Skeletal muscle tissue (tissue), 4 donors: ENCODE data around the gene UBE2G2. TPM values are rescaled to one million over a fixed set of nuclear protein-coding genes. Genes with fewer than 3 reads are reported as not detected.
A peak's percentile ranks its signal among the peaks of the same experiment; 100 is the strongest.

Source experiments
- H3K27ac ChIP-seq: one replicate; pipeline ENCODE4 v1.7.0; 2013; ENCODE audit warnings: mild to moderate bottlenecking, low read depth, low read length, inconsistent platforms
- H3K27me3 ChIP-seq, 3 donors: one replicate each; pipeline ENCODE4 v1.7.0; 2013; ENCODE audit warnings: low read length in 3 of 3; ENCODE audit not compliant: control insufficient read depth in 3 of 3, insufficient read depth in 3 of 3
- H3K36me3 ChIP-seq, 3 donors: one replicate each; pipeline ENCODE4 v1.7.0; 2013; ENCODE audit warnings: low read length in 3 of 3; ENCODE audit not compliant: control insufficient read depth in 3 of 3, insufficient read depth in 3 of 3
- H3K4me1 ChIP-seq, 3 donors: one replicate each; pipeline ENCODE4 v1.7.0; 2013; ENCODE audit warnings: low read length in 3 of 3, mild to moderate bottlenecking in 3 of 3; ENCODE audit not compliant: control insufficient read depth in 3 of 3, insufficient read depth in 3 of 3
- H3K4me3 ChIP-seq, 3 donors: one replicate each; pipeline ENCODE4 v1.7.0; 2013; ENCODE audit warnings: low read length in 3 of 3
- H3K9ac ChIP-seq, 3 donors: one replicate each; pipeline ENCODE4 v1.7.0; 2013; ENCODE audit warnings: low read length in 3 of 3, mild to moderate bottlenecking in 3 of 3, moderate library complexity in 2 of 3, low read depth in 1 of 3
- H3K9me3 ChIP-seq, 3 donors: one replicate each; pipeline ENCODE4 v1.7.0; 2013; ENCODE audit warnings: low read length in 3 of 3; ENCODE audit not compliant: control insufficient read depth in 3 of 3
- total RNA-seq: library from RNA; depleted of rRNA; stranded (reverse); fragments of >200 nt; gene quantifications from one replicate; pipeline ENCODE4 v1.2.3, GENCODE V29; 2014
- donor health status: Osteomylitis.

The UBE2G2 gene
- total RNA-seq, 1 donor from 2014 or later = 60.5 TPM

DNA sequence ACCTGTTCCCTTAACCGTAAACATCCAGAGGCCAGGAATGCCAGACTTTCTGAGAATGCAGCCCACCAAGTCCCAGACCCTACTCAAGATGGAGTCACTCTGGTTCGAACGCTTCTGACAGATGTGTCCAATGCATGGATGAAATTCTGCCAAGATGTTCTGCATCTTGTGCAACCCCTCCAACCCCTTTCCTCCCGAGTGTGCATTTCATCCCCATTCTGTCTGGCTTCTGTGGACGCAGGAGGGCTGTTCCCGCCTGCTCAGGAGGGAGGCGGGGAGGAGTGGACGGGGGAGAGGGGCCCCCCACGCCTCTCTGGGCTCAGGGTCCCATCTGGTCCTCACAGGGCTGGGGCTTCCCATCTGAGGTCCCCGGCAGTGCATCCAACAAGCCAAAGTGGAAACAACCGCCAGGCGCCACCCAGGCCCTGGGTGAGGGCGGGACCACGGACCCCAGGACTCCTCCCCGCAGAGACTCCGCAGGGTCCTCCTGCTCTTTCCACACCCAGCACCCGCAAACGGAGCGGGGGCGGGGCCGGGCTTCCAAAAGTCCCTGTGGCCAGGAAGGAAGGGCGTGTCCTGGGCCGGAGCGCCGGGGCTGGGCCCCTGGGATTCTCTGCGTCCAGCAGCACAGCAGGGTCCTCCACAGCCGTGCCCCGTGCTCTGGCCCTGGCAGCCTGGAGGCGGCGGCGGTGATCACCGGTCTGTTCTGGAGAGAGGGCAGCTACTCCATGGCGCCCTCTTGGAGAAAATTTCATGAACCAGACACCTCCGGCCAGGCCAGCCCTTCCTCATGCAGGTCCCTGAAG lies 44.0 kb upstream of the UBE2G2 start:
- peak overlapping the region; percentile 18 for H3K27ac ChIP-seq

GRCh38 chr21:44844256-44844655 lies 42.6 kb upstream of the UBE2G2 start:
- Histone ChIP-seq H3K4me1 (peaks cover 19 to 29% (median 25%) of the 10 kb centered on the region in 3 donors), H3K36me3 (peaks cover 6 to 7% (median 7%) of the 10 kb centered on the region in 3 donors), H3K27me3 (peaks cover 10 to 26% (median 16%) of the 10 kb centered on the region in 3 donors), H3K9me3 (no peaks in the 10 kb centered on the region), H3K9ac (no peak overlapping the region), H3K4me3 (no peak overlapping the region), H3K27ac (no peak overlapping the region)

More for the DNA sequence above, 44.0 kb upstream of the UBE2G2 start:
- peaks cover 19 to 33% (median 25%) of the 10 kb centered on the region in 3 donors for H3K4me1 ChIP-seq
- H3K36me3 ChIP-seq = peaks cover 20 to 21% (median 20%) of the 10 kb centered on the region in 3 donors
- no peaks in the 10 kb centered on the region for H3K9me3 ChIP-seq
- peak overlapping the region; percentile 32 to 38 (median 35) for H3K4me3 ChIP-seq
- peaks cover 10 to 26% (median 16%) of the 10 kb centered on the region in 3 donors for H3K27me3 ChIP-seq
- H3K9ac ChIP-seq = peak overlapping the region; percentile 20 to 60 (median 32)

DNA sequence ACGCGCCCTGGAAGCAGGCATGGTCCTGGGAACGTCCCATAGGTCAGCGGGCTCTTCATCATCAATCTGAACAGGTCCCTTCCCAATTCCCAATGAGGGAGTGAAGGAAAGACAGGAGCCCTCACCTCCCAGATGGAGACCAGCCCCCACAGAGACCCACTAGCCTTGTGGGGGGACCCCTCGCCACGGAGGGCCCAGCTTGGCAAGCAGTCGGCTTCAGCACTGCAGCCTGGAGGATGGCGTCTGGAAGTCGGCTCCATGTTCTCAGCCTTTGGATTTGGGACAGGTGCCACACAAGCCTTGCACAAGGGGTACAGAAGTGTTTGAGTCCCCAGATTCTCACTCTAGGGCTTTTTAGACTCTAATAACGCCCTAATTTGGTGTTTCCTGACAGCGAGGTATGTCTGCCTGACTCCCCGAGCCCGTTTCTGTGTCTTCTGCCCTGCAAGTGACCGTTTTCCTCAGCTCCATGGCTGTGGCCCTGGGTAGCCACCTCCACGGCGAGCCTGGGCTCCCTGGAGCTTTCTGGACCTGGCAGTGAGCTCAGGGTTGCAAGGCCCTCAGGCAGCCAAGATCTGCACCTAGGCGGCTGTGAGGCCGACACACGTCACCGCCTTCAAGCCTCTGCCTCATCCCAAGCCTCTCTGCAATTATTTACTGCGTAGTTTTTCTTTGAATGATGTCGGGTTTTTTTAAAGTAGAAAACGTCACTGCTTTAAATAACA lies 41.3 kb upstream of the UBE2G2 start:
- no peaks in the 10 kb centered on the region for H3K9me3 ChIP-seq
- H3K36me3 ChIP-seq = no peaks in the 10 kb centered on the region
- no peak overlapping the region for H3K4me3 ChIP-seq
- no peak overlapping the region for H3K9ac ChIP-seq
- H3K27ac ChIP-seq = no peak overlapping the region
- peaks cover 19 to 26% (median 25%) of the 10 kb centered on the region in 3 donors for H3K4me1 ChIP-seq
- peaks cover 10 to 26% (median 16%) of the 10 kb centered on the region in 3 donors for H3K27me3 ChIP-seq

DNA sequence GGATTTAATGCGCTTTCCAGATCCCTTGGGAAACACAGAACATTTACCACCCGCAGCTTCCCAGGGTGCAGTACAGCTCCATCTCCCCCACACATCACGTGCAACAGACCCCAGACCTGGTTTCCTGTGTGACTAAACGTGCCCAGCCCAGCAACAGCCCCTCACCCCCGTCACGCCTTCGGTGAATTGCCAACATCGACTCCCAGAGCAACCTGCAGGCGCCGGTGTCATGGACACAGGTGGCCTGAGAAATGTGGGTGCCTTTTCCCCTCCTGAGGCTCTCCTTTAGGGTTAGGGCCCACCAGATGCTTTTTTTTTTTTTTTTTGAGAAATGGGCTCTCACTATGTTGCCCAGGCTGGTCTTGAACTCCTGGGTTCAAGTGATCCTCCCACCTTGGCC lies 40.5 kb upstream of the UBE2G2 start:
- Histone ChIP-seq H3K9ac (no peak overlapping the region), H3K27me3 (peaks cover 10 to 26% (median 16%) of the 10 kb centered on the region in 3 donors), H3K27ac (no peak overlapping the region), H3K4me1 (peaks cover 18 to 20% (median 19%) of the 10 kb centered on the region in 3 donors), H3K36me3 (no peaks in the 10 kb centered on the region), H3K4me3 (no peak overlapping the region), H3K9me3 (no peaks in the 10 kb centered on the region)

DNA sequence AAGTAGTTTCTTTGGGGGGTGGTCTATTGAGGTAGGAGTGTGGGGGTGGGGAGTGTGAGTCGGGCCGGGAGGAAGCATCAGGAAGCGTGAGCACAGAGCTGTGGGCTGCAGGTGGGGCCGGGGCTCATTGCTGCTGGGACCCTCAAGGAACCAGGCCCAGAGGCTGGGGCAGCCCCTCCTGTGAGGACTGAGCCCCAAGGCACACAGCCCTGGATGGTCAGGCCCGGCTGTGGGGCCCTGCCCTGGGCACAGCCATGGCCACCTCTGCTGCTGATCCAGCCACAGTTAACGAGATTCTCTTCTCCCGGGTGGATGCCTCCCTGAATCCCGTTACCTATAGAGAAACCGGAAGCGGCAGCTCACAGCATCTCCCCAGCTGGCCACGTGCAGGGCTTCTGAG lies 39.2 kb upstream of the UBE2G2 start:
- Histone ChIP-seq H3K36me3 (no peaks in the 10 kb centered on the region), H3K4me3 (no peak overlapping the region), H3K9ac (no peak overlapping the region), H3K27ac (no peak overlapping the region), H3K4me1 (peaks cover 10 to 14% (median 13%) of the 10 kb centered on the region in 3 donors), H3K9me3 (no peaks in the 10 kb centered on the region), H3K27me3 (peaks cover 12 to 26% (median 15%) of the 10 kb centered on the region in 3 donors)

DNA sequence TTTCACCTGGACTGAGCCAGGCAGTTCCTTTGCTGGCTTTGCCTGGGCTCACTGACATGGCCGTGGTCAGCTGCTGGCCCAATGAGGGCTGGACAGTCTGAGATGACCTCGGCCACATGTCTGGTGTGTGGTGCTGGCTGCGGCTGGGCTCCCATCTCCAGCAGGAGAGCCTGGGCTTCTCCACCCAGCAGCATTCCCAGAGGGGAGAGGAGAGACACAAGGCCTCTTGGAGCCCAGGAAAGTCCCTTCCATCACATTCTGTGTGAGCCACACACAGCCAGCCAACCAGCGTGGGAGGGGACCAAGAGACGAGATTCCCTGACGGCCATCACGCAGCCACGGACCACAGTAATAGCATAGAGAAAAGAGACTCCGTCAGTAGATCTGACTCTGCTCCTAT lies 37.3 kb upstream of the UBE2G2 start:
- Histone ChIP-seq H3K9ac (no peak overlapping the region), H3K4me3 (no peak overlapping the region), H3K27ac (no peak overlapping the region), H3K27me3 (peaks cover 13 to 22% (median 13%) of the 10 kb centered on the region in 3 donors), H3K4me1 (peaks cover 4 to 14% (median 7%) of the 10 kb centered on the region in 3 donors), H3K36me3 (no peaks in the 10 kb centered on the region), H3K9me3 (no peaks in the 10 kb centered on the region)

- no peaks in the 10 kb centered on the region for H3K36me3 ChIP-seq
- H3K27me3 ChIP-seq = peaks cover 13 to 22% (median 13%) of the 10 kb centered on the region in 3 donors
- H3K4me3 ChIP-seq = no peak overlapping the region
- H3K9ac ChIP-seq = no peak overlapping the region
- H3K9me3 ChIP-seq = no peaks in the 10 kb centered on the region
- H3K27ac ChIP-seq = no peak overlapping the region
- peaks cover 4 to 14% (median 7%) of the 10 kb centered on the region in 3 donors for H3K4me1 ChIP-seq
These were observed 36.6 kb upstream of the UBE2G2 start for GRCh38 chr21:44838039-44838895.

GRCh38 chr21:44837537-44837936 lies 35.9 kb upstream of the UBE2G2 start:
- Histone ChIP-seq H3K36me3 (no peaks in the 10 kb centered on the region), H3K4me3 (no peak overlapping the region), H3K27me3 (peaks cover 8 to 15% (median 8%) of the 10 kb centered on the region in 3 donors), H3K27ac (no peak overlapping the region), H3K9ac (no peak overlapping the region), H3K4me1 (peaks cover 4 to 14% (median 7%) of the 10 kb centered on the region in 3 donors), H3K9me3 (no peaks in the 10 kb centered on the region)

- peak overlapping the region in 1 of 3 donors; percentile 29 for H3K4me3 ChIP-seq
- H3K27ac ChIP-seq = no peak overlapping the region
- peak overlapping the region in 1 of 3 donors; percentile 54 for H3K9ac ChIP-seq
- H3K36me3 ChIP-seq = no peaks in the 10 kb centered on the region
- no peaks in the 10 kb centered on the region for H3K9me3 ChIP-seq
- H3K4me1 ChIP-seq = peaks cover 4 to 14% (median 7%) of the 10 kb centered on the region in 3 donors
- peaks cover 6 to 8% (median 8%) of the 10 kb centered on the region in 3 donors for H3K27me3 ChIP-seq
These were observed 35.2 kb upstream of the UBE2G2 start for GRCh38 chr21:44836666-44837471.
